Aorta (tissue), 5 donors: ENCODE results near the gene INHBB. TPM values are rescaled to one million over a fixed set of nuclear protein-coding genes. Genes with fewer than 3 reads are reported as not detected.
"Not testable (repeated sequence)": the region's sequence is repeated elsewhere in the genome, so short reads cannot be mapped to it uniquely, and the experiment has no call there.

ENCODE experiments used
- ATAC-seq: fragments of 200-7000 bp; cut with Tn5 transposase; one replicate; pipeline ENCODE4 v1.9.1; 2022; ENCODE audit warnings: moderate library complexity; ENCODE audit not compliant: low FRiP score
- DNase-seq, 2 donors: peaks; one replicate each; pipeline ENCODE4 v3.0.0-alpha.2; 2020
- H3K27ac ChIP-seq, 2 donors: one replicate each; pipeline ENCODE4 v1.5.1; 2013; ENCODE audit warnings: low read length in 2 of 2, mild to moderate bottlenecking in 2 of 2, moderate library complexity in 2 of 2, control low read depth in 1 of 2, inconsistent platforms in 1 of 2, low read depth in 1 of 2
- H3K27me3 ChIP-seq, 2 donors: one replicate each; pipeline ENCODE4 v1.6.1; 2013; ENCODE audit warnings: control low read depth in 1 of 2, low read length in 1 of 2, mild to moderate bottlenecking in 1 of 2, moderate library complexity in 1 of 2; ENCODE audit not compliant: insufficient read depth in 2 of 2, control insufficient read depth in 1 of 2
- H3K36me3 ChIP-seq, 2 donors: one replicate each; pipeline ENCODE4 v1.6.1; 2013; ENCODE audit warnings: control low read depth in 1 of 2, low read length in 1 of 2, mild to moderate bottlenecking in 1 of 2; ENCODE audit not compliant: insufficient read depth in 2 of 2, control insufficient read depth in 1 of 2
- H3K4me1 ChIP-seq, 2 donors: one replicate each; pipeline ENCODE4 v1.6.1; 2013; ENCODE audit warnings: low read length in 2 of 2, control low read depth in 1 of 2, mild to moderate bottlenecking in 1 of 2, moderate library complexity in 1 of 2; ENCODE audit not compliant: insufficient read depth in 2 of 2, control insufficient read depth in 1 of 2
- H3K4me3 ChIP-seq, 2 donors: one replicate each; pipeline ENCODE4 v1.5.1; 2013; ENCODE audit warnings: low read length in 2 of 2, control low read depth in 1 of 2, mild to moderate bottlenecking in 1 of 2
- H3K9me3 ChIP-seq: one replicate; pipeline ENCODE4 v1.6.1; 2013; ENCODE audit warnings: mild to moderate bottlenecking, low read length; ENCODE audit not compliant: control insufficient read depth
- WGBS, 2 donors: extraction: QIAGEN DNeasy Blood & Tissue Kit; methylation state at CpG; one replicate each; pipeline ENCODE4 v1.1.7; 2013; 5-methylcytosine and 5-hydroxymethylcytosine counted together
- intact Hi-C, 2 donors: fragments of 100-400 bp; cut with DNase I; formaldehyde crosslinking; loops; one replicate each; pipeline versions ENCODE4 v1.14.2 to v1.15.0; 2022
- polyA plus RNA-seq, 2 donors: library from polyadenylated mRNA; stranded (reverse); fragments of 200-250 nt; gene quantifications; one replicate each; pipeline ENCODE4 v1.2.3, GENCODE V29; 2013
- total RNA-seq, 2 donors: library from RNA; stranded (reverse); fragmentation: NEBNext Ultra II Directional; extraction: Animal tissue kit (Norgen Biotek cat#: 25700); gene quantifications; one replicate each; pipeline ENCODE4 v1.2.1, GENCODE V29; 2021
- donor health status: healthy with polysubstance abuse.
- donor health status: Bipolar disorder and iron deficiency.
- donor health status: DM: no; HTN: no; CAD: no.
- donor health status: DM: no; HTN: no; CAD: no.
- donor health status: DM: yes; HTN: yes; CAD: no.

Gene INHBB
- total and polyA plus RNA-seq, 4 donors = 0.43 to 21.9 (median 9.9) TPM

- 96 to 97% methylated on average over 5 of the region's 5 CpGs for WGBS, 2 donors
These were observed 39.9 kb upstream of the INHBB start for GRCh38 chr2:120305937-120306490.

GRCh38 chr2:120307482-120307881 is 38.5 kb upstream of the INHBB start:
- Histone ChIP-seq H3K4me1 (no peaks in the 10 kb centered on the region), H3K36me3 (no peaks in the 10 kb centered on the region), H3K9me3 (no peaks in the 10 kb centered on the region), H3K27me3 (no peaks in the 10 kb centered on the region), H3K4me3 (no peak overlapping the region), H3K27ac (no peak overlapping the region)
- ATAC-seq (no peak), DNase-seq (no peak)
- intact Hi-C loops = no loop called here
- WGBS, 2 donors = 81 to 84% methylated on average over 7 of the region's 7 CpGs

More at GRCh38 chr2:120305937-120306490, 39.9 kb upstream of the INHBB start:
- Histone ChIP-seq H3K27me3 (no peaks in the 10 kb centered on the region), H3K4me1 (no peaks in the 10 kb centered on the region), H3K27ac (no peak overlapping the region), H3K36me3 (no peaks in the 10 kb centered on the region), H3K4me3 (no peak overlapping the region), H3K9me3 (no peaks in the 10 kb centered on the region)
- ATAC-seq (no peak), DNase-seq (no peak)
- intact Hi-C loops = no loop called here

GRCh38 chr2:120308038-120308910 is 37.7 kb upstream of the INHBB start:
- no peaks in the 10 kb centered on the region for H3K4me1 ChIP-seq
- WGBS, 2 donors = 93 to 94% methylated on average over 16 of the region's 16 CpGs
- ATAC-seq = no peak

GRCh38 chr2:120310136-120310535 is 35.8 kb upstream of the INHBB start:
- Histone ChIP-seq H3K4me1 (no peaks in the 10 kb centered on the region), H3K27me3 (no peaks in the 10 kb centered on the region), H3K9me3 (no peaks in the 10 kb centered on the region), H3K27ac (no peak overlapping the region), H3K4me3 (no peak overlapping the region), H3K36me3 (no peaks in the 10 kb centered on the region)
- WGBS, 2 donors = 94 to 99% methylated on average over 6 of the region's 6 CpGs
- intact Hi-C loops = loop anchor here (5.0 to 10.0 kb wide), 4 partner anchors 58 to 605 kb away; partner anchors contain the start of genes PTPN4 (in 1 of the 2), RALB (in 1 of the 2) and TMEM185B (in 1 of the 2)
- ATAC-seq (no peak), DNase-seq (no peak)

More at GRCh38 chr2:120308038-120308910, 37.7 kb upstream of the INHBB start:
- Histone ChIP-seq H3K27me3 (no peaks in the 10 kb centered on the region), H3K4me3 (no peak overlapping the region), H3K9me3 (no peaks in the 10 kb centered on the region), H3K27ac (no peak overlapping the region), H3K36me3 (no peaks in the 10 kb centered on the region)
- intact Hi-C loops = no loop called here
- peak in 1 of 2 donors; percentile 24 for DNase-seq

GRCh38 chr2:120310841-120311240 is 35.1 kb upstream of the INHBB start:
- H3K9me3 ChIP-seq, H3K4me1 ChIP-seq, H3K27me3 ChIP-seq, ATAC-seq, H3K27ac ChIP-seq, DNase-seq, H3K4me3 ChIP-seq, H3K36me3 ChIP-seq: not testable (repeated sequence)
- intact Hi-C loops = loop anchor here (5.0 to 10.0 kb wide), 4 partner anchors 59 to 606 kb away; partner anchors contain the start of genes PTPN4 (in 1 of the 2), RALB (in 1 of the 2) and TMEM185B (in 1 of the 2)
- 94 to 96% methylated on average over 8 of the region's 8 CpGs for WGBS, 2 donors

- no peaks in the 10 kb centered on the region for H3K4me1 ChIP-seq
- DNase-seq (peak in 1 of 2 donors; percentile 34), ATAC-seq (no peak)
- H3K27me3 ChIP-seq = no peaks in the 10 kb centered on the region
- WGBS, 2 donors = 72 to 91% methylated on average over 6 of the region's 6 CpGs
- intact Hi-C loops = loop anchor here (2.0 to 10.0 kb wide), 5 partner anchors 59 to 607 kb away; partner anchors contain the start of genes RALB (in 2 of the 2), PTPN4 (in 1 of the 2) and TMEM185B (in 1 of the 2)
- no peak overlapping the region for H3K4me3 ChIP-seq
- no peaks in the 10 kb centered on the region for H3K36me3 ChIP-seq
- no peaks in the 10 kb centered on the region for H3K9me3 ChIP-seq
- no peak overlapping the region for H3K27ac ChIP-seq
These were observed 33.9 kb upstream of the INHBB start for GRCh38 chr2:120312076-120312475.

- Histone ChIP-seq H3K36me3 (no peaks in the 10 kb centered on the region), H3K4me3 (peak overlapping the region; percentile 27 to 42), H3K4me1 (no peaks in the 10 kb centered on the region), H3K27me3 (no peaks in the 10 kb centered on the region), H3K27ac (no peak overlapping the region), H3K9me3 (no peaks in the 10 kb centered on the region)
- DNase-seq (peak; percentile 88 to 92), ATAC-seq (peak; percentile 86)
- intact Hi-C loops = loop anchor here (2.0 to 10.0 kb wide), 5 partner anchors 60 to 608 kb away; partner anchors contain the start of genes RALB (in 2 of the 2), PTPN4 (in 1 of the 2) and TMEM185B (in 1 of the 2)
- 4 to 6% methylated on average over 38 of the region's 38 CpGs for WGBS, 2 donors
These were observed 32.9 kb upstream of the INHBB start for GRCh38 chr2:120312860-120313694.
